Lower leg skin (tissue), 4 donors: ENCODE measurements around the gene PLXNA1. TPM values are rescaled to one million over a fixed set of nuclear protein-coding genes. Genes with fewer than 3 reads are reported as not detected.
A peak's percentile ranks its signal among the peaks of the same experiment; 100 is the strongest.

Source experiments
- DNase-seq, 2 donors: peaks; one replicate each; pipeline ENCODE4 v3.0.0-alpha.2; 2019; ENCODE audit warnings: low spot score in 2 of 2
- H3K4me3 ChIP-seq: fragments of 200-600 bp; sonication (generic); 2 replicates; pipeline ENCODE4 v1.5.1; 2017; ENCODE audit warnings: mild to moderate bottlenecking, low read depth; ENCODE audit not compliant: poor library complexity, severe bottlenecking
- POLR2A ChIP-seq, 2 donors: fragments of 450-650 bp; IDR thresholded peaks; one replicate each; pipeline ENCODE4 v1.6.1; 2016 to 2017; ENCODE audit warnings: antibody characterized with exemption in 2 of 2, mild to moderate bottlenecking in 1 of 2, moderate library complexity in 1 of 2
- WGBS, 2 donors: methylation state at CpG; one replicate each; pipeline ENCODE4 v1.1.5; 2018; 5-methylcytosine and 5-hydroxymethylcytosine counted together
- intact Hi-C: fragments of 100-400 bp; cut with DNase I; formaldehyde crosslinking; loops from one replicate; pipeline ENCODE4 v1.15.0; 2023; ENCODE audit warnings: low total_unique reads
- total RNA-seq, 4 donors: library from RNA; depleted of rRNA; stranded (reverse); fragments of >200 nt; gene quantifications; one replicate each; pipeline ENCODE4 v1.1.0, GENCODE V29; 2016
- TF ChIP-seq, protein P1 (sequence below), 3 donors: fragments of 450-650 bp; IDR thresholded peaks; one replicate each; pipeline ENCODE4 v1.5.1; 2016; ENCODE audit warnings: antibody characterized with exemption in 3 of 3, mild to moderate bottlenecking in 3 of 3, moderate library complexity in 2 of 3

Gene PLXNA1
- total RNA-seq, 4 donors from 2014 or later: 35.8 to 44.9 (median 39.7) TPM

DNA sequence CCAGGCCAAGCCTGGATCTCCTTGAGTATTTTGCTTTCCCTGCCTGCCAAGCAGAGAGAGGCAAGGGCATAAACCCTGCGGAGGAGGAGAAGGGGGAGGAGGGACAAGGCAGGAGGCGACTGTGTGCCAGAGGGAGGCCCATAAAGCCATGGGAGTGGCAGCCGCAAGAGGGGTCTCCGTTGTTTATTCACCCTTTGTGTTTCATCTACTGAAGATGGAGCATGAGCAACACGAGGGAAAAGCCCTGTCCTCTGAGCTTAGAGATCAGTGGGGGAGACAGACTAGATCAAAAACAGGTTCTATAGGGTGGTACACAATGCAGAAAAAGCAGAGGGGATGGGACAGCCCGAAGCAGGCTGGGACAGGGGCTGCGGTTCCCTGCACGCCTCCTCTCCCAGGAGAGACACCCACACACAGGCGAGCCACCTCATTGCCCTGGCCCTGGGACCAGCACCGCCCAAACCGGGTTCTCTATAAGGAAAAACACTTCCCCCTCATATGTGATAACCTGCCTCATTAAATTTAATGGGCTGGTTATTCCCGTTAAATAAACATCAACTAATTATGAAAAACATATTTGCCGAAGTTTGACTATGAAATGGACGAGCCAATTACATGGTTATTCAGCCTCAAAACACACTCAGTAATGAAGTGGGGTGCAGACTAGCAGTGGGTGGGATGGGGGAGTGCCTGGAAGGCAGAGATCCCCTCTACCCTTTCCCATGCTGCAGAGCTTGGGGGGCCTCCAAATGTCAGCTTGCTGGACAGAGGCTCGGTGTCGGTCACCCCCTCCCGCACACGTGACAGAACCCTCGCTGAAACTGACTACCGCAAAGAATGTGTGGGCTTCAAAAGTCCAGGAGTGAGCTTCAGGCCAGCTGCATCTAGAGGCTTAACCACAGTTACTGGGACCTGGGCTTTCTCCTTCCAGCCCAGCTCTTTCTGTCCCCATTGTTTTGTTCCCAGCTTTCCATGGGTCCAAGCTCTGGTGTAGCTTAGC lies 14.2 kb upstream of the PLXNA1 start:
- DNase-seq: no peak
- WGBS, 2 donors: 78 to 79% methylated on average over 19 to 20 of the region's 20 CpGs
- TF ChIP-seq, protein P1, sequence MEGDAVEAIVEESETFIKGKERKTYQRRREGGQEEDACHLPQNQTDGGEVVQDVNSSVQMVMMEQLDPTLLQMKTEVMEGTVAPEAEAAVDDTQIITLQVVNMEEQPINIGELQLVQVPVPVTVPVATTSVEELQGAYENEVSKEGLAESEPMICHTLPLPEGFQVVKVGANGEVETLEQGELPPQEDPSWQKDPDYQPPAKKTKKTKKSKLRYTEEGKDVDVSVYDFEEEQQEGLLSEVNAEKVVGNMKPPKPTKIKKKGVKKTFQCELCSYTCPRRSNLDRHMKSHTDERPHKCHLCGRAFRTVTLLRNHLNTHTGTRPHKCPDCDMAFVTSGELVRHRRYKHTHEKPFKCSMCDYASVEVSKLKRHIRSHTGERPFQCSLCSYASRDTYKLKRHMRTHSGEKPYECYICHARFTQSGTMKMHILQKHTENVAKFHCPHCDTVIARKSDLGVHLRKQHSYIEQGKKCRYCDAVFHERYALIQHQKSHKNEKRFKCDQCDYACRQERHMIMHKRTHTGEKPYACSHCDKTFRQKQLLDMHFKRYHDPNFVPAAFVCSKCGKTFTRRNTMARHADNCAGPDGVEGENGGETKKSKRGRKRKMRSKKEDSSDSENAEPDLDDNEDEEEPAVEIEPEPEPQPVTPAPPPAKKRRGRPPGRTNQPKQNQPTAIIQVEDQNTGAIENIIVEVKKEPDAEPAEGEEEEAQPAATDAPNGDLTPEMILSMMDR (IDR thresholded peaks at IDR 0.05): no peak
- TF ChIP-seq POLR2A (IDR thresholded peaks at IDR 0.05): no peak
- no peak overlapping the region for H3K4me3 ChIP-seq
- intact Hi-C loops: no loop called here

DNA sequence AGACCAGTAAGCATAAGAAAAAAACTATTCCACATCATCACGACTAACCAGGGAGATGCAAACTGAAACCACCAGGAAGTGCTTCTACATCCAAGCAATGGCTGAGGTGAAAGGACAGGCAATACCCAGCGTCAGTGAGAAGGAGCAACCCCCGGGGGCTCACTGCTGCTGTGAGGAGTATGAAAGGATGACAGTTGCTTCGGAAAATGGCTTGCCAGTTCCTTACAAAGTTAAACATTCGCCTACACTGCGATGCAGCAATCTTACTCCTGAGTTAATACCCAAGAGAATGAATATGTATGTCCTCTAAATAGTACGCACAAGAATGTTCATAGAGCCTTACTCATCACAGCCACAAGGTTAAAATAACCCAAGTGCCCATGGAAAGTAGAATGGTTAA lies 13.3 kb upstream of the PLXNA1 start:
- intact Hi-C loops: no loop called here
- WGBS, 2 donors: 69 to 71% methylated on average over 7 of the region's 7 CpGs

DNA sequence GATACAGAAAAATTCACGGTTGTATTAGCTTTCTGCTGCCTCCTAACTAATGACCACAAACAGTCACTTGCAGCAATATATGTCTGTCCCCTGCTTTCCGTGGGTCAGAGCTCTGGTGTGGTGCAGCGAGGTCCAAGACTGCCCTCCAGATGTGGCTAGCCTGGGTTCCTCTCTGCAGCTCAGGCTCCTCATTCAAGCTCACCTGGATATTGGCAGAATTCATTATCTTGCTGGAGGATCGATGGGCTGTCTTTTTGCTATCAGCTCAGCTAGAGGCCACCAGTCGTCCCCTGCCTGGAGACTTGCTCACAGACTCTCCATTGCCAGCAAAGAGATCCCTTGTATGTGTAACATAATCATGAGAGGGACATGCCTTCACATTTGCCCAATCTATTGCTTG lies 12.8 kb upstream of the PLXNA1 start:
- intact Hi-C loops: no loop called here
- no peak for DNase-seq
- no peak for TF ChIP-seq POLR2A (IDR thresholded peaks at IDR 0.05)
- TF ChIP-seq, protein P1 (IDR thresholded peaks at IDR 0.05): no peak
- 87 to 92% methylated on average over 5 of the region's 5 CpGs for WGBS, 2 donors
- H3K4me3 ChIP-seq: no peak overlapping the region

More for the DNA sequence above, 13.3 kb upstream of the PLXNA1 start:
- no peak for DNase-seq
- TF ChIP-seq POLR2A (IDR thresholded peaks at IDR 0.05): no peak
- TF ChIP-seq, protein P1 (IDR thresholded peaks at IDR 0.05): no peak
- no peak overlapping the region for H3K4me3 ChIP-seq

DNA sequence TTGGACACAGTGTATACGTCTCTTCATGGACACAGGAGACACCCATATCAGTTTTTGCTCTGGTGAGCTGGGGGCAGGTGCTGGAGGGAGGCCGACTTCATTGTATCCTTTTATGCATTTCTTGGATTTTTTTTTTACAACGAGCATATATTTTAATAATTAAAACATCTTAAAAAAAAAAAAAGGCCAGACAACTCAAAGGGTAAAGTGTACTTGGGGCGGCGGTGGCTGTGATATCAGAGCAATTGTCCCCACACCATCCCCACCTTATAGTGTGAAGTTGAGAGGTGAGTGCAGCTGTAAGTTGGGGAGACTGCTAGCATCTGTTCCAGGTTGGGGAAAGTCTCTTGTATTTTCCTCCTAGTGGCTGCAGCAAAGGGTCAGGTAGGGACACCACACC lies 12.0 kb upstream of the PLXNA1 start:
- no peak for DNase-seq
- intact Hi-C loops: no loop called here
- H3K4me3 ChIP-seq: no peak overlapping the region
- TF ChIP-seq POLR2A (IDR thresholded peaks at IDR 0.05): no peak
- TF ChIP-seq, protein P1 (IDR thresholded peaks at IDR 0.05): no peak
- 89 to 92% methylated on average over 5 of the region's 5 CpGs for WGBS, 2 donors

DNA sequence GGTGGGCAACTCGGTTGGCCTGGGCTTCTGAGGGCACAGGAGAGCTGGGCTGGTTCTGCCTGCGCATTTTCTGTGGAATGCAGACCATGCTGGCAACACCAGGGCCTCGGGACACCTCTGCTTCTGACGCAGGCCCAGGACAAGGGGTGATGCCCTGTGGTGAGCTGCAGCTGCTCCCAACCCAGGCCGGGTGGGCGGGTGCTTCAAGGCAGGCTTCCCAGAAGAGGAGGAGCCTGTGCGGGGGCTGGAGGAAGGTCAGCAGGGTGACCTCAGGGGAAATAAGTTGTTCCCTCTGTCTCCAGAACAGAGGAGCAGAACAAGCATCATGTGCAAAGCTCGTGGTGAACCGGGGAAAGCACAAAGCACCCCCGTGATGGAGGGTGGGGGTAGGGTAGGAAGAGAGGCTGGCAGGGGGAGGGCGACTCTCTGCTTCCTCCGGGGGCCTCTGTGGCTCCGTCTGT lies 11.0 kb upstream of the PLXNA1 start:
- no peak overlapping the region for H3K4me3 ChIP-seq
- WGBS, 2 donors: 39 to 49% methylated on average over 13 of the region's 13 CpGs
- TF ChIP-seq POLR2A (IDR thresholded peaks at IDR 0.05): no peak
- TF ChIP-seq, protein P1 (IDR thresholded peaks at IDR 0.05): no peak
- intact Hi-C loops: no loop called here
- DNase-seq: peak; percentile 82 to 94
